OCI-LY3 (cell line): ENCODE measurements around the gene DCLK1.

Source experiments
- H2AFZ ChIP-seq: fragments of 200-600, 300-600 bp; shearing (Covaris generic); 2 replicates; pipeline ENCODE4 v1.6.0; 2014; ENCODE audit warnings: antibody characterized with exemption, low read depth, low read length
- H3K27ac ChIP-seq: fragments of 200-600, 300-600 bp; sonication (generic); 2 replicates; pipeline ENCODE4 v1.5.1; 2014; ENCODE audit warnings: mild to moderate bottlenecking, low read length, moderate library complexity, mixed read lengths
- H3K27me3 ChIP-seq: fragments of 200-600, 300-600 bp; sonication (generic); 2 replicates; pipeline ENCODE4 v1.6.1; 2014; ENCODE audit warnings: low read depth, low read length, mixed read lengths
- H3K36me3 ChIP-seq: fragments of 200-600, 300-600 bp; sonication (generic); replicated peaks from 2 replicates; pipeline ENCODE3; 2014; ENCODE audit warnings: low read depth, low read length, mixed read lengths
- H3K4me1 ChIP-seq: fragments of 300-600, 200-600 bp; sonication (generic); 2 replicates; pipeline ENCODE4 v1.6.1; 2014; ENCODE audit warnings: low read length, mixed read lengths
- H3K4me2 ChIP-seq: fragments of 200-600, 300-600 bp; sonication (generic); 2 replicates; pipeline ENCODE4 v1.6.1; 2014; ENCODE audit warnings: low read length, mixed read lengths
- H3K4me3 ChIP-seq: fragments of 300-600, 200-600 bp; sonication (generic); 2 replicates; pipeline ENCODE4 v1.5.1; 2014; ENCODE audit warnings: antibody characterized with exemption, mild to moderate bottlenecking, low read length, moderate library complexity
- H3K79me2 ChIP-seq: fragments of 300-600, 200-600 bp; shearing (Covaris generic); 2 replicates; pipeline ENCODE4 v1.6.1; 2014; ENCODE audit warnings: mild to moderate bottlenecking, low read length, mixed read lengths
- H3K9ac ChIP-seq: fragments of 300-600, 200-600 bp; shearing (Covaris generic); 2 replicates; pipeline ENCODE4 v1.6.0; 2014; ENCODE audit warnings: mild to moderate bottlenecking, low read length, moderate library complexity
- H3K9me3 ChIP-seq: fragments of 200-600, 300-600 bp; shearing (Covaris generic); 2 replicates; pipeline ENCODE4 v1.6.1; 2014; ENCODE audit warnings: low read length, mixed read lengths; ENCODE audit not compliant: insufficient read depth
- H4K20me1 ChIP-seq: fragments of 200-600, 300-600 bp; sonication (generic); 2 replicates; pipeline ENCODE4 v1.6.1; 2016; ENCODE audit warnings: low read length, mixed read lengths; ENCODE audit not compliant: insufficient read depth
- CTCF ChIP-seq: fragments of 200-600, 300-600 bp; sonication (generic); IDR thresholded peaks from 2 replicates; pipeline ENCODE4 v1.5.1; 2014; ENCODE audit warnings: antibody characterized with exemption, low read length, low read depth
- EZH2phosphoT487 ChIP-seq: fragments of 200-600 bp; shearing (Covaris generic); IDR thresholded peaks from 2 replicates; pipeline ENCODE4 v1.6.1; 2018; ENCODE audit warnings: antibody characterized with exemption, mixed run types, low read depth

DCLK1 gene

GRCh38 chr13:36142735-36143134 is 11.6 kb upstream of the DCLK1 start:
- H3K36me3 ChIP-seq: no peaks in the 10 kb centered on the region
- no peak overlapping the region for H3K9ac ChIP-seq
- H3K9me3 ChIP-seq: no peaks in the 10 kb centered on the region
- no peaks in the 10 kb centered on the region for H3K4me1 ChIP-seq
- no peaks in the 10 kb centered on the region for H4K20me1 ChIP-seq
- no peak overlapping the region for H3K27ac ChIP-seq
- no peaks in the 10 kb centered on the region for H3K79me2 ChIP-seq
- no peaks in the 10 kb centered on the region for H3K27me3 ChIP-seq
- no peak overlapping the region for H2AFZ ChIP-seq
- TF ChIP-seq EZH2phosphoT487 (no peak), CTCF (no peak)
- no peak overlapping the region for H3K4me3 ChIP-seq
- H3K4me2 ChIP-seq: no peak overlapping the region

GRCh38 chr13:36135876-36136275 is 4.7 kb upstream of the DCLK1 start:
- no peaks in the 10 kb centered on the region for H3K27me3 ChIP-seq
- TF ChIP-seq CTCF (no peak), EZH2phosphoT487 (no peak)

GRCh38 chr13:36134632-36135031 is 3.5 kb upstream of the DCLK1 start:
- Histone ChIP-seq H4K20me1 (no peaks in the 10 kb centered on the region), H2AFZ (no peak overlapping the region), H3K4me2 (no peak overlapping the region), H3K36me3 (no peaks in the 10 kb centered on the region), H3K9ac (no peak overlapping the region), H3K27ac (no peak overlapping the region), H3K27me3 (no peaks in the 10 kb centered on the region), H3K9me3 (no peaks in the 10 kb centered on the region), H3K4me3 (no peak overlapping the region), H3K4me1 (no peaks in the 10 kb centered on the region), H3K79me2 (no peaks in the 10 kb centered on the region)
- no peak for TF ChIP-seq CTCF
- TF ChIP-seq EZH2phosphoT487: no peak

More at GRCh38 chr13:36135876-36136275, 4.7 kb upstream of the DCLK1 start:
- H3K36me3 ChIP-seq: no peaks in the 10 kb centered on the region
- H3K79me2 ChIP-seq: no peaks in the 10 kb centered on the region
- H3K4me2 ChIP-seq: no peak overlapping the region
- H3K4me1 ChIP-seq: no peaks in the 10 kb centered on the region
- H3K4me3 ChIP-seq: no peak overlapping the region
- no peaks in the 10 kb centered on the region for H4K20me1 ChIP-seq
- no peak overlapping the region for H3K9ac ChIP-seq
- H3K9me3 ChIP-seq: no peaks in the 10 kb centered on the region
- H3K27ac ChIP-seq: no peak overlapping the region
- H2AFZ ChIP-seq: no peak overlapping the region

GRCh38 chr13:36133950-36134626 is 2.9 kb upstream of the DCLK1 start:
- TF ChIP-seq CTCF (no peak), EZH2phosphoT487 (no peak)
- no peak overlapping the region for H3K9ac ChIP-seq
- no peaks in the 10 kb centered on the region for H3K27me3 ChIP-seq
- H3K4me1 ChIP-seq: no peaks in the 10 kb centered on the region
- H3K4me3 ChIP-seq: no peak overlapping the region
- no peaks in the 10 kb centered on the region for H3K9me3 ChIP-seq
- no peaks in the 10 kb centered on the region for H3K79me2 ChIP-seq
- no peak overlapping the region for H2AFZ ChIP-seq
- H4K20me1 ChIP-seq: no peaks in the 10 kb centered on the region
- H3K27ac ChIP-seq: no peak overlapping the region
- H3K36me3 ChIP-seq: no peaks in the 10 kb centered on the region
- H3K4me2 ChIP-seq: no peak overlapping the region
